Measurements from ENCODE around the gene SYT10. TPM values are rescaled to one million over a fixed set of nuclear protein-coding genes. Genes with fewer than 3 reads are reported as not detected.
"Not testable (repeated sequence)": the region's sequence is repeated elsewhere in the genome, so short reads cannot be mapped to it uniquely, and the experiment has no call there.

Gene SYT10, protein sequence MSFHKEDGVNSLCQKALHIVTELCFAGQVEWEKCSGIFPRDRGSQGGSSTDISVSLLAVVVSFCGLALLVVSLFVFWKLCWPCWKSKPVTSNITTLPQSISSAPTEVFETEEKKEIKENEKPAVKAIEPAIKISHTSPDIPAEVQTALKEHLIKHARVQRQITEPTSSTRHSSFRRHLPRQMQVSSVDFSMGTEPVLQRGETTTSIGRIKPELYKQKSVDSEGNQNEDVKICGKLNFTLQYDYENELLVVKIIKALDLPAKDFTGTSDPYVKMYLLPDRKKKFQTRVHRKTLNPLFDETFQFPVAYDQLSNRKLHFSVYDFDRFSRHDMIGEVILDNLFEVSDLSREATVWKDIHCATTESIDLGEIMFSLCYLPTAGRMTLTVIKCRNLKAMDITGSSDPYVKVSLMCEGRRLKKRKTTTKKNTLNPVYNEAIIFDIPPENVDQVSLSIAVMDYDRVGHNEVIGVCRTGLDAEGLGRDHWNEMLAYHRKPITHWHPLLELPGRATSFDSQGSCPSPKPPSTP
- total RNA-seq, result 6.9 TPM

DNA sequence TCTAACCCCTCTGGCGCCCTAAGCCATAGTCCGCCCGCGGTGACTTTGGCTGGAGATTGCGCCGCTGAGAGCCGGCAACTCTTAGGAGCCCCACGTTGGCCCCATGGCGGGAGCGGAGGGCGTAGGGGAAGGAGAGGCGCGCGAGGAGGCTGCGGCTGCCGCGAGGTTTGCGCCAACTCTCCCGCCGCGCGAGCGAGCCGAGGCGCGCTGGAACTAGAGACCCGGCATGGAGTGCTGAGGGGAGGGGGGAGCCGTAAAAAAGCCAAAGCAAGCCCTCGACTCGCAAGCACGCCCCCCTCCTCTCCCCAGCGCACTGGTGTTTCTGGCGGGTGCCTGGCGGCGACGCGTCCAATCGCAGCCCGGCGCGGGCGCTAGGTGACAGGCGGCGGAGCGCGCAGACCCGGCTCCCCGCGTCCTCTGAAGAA, at the start of gene SYT10:
Gene SYT10, minus strand, starts transcription at position 233 of the 425 bp plus-strand sequence. CDS start 297 bp downstream, outside the sequence.
- FAIRE-seq (no peak), DNase-seq (ENCODE audit: low spot score in 2 of 2) (peak in 1 of 2 donors; percentile 30)

DNA sequence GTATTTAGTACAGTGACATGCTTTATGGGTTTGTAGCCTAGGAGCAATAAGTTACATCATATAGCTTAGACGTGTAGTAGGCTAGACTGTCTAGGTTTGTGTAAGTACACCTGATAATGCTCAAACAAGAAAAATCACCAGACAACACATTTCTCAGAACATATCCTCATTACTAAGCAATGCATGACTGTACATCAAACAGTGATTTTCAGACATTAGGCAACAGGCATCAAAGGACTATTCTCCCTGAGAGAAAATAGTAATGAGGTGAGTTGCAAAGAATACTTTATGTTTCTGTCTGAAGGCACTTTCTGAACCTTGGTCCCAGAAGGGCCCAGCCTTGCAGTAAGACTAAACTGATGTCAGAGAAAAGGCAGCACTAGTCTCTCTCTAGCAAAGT, 48.4 kb upstream of the SYT10 start:
- DNase-seq (ENCODE audit: low spot score in 2 of 2) (no peak), FAIRE-seq (no peak)

- FAIRE-seq (no peak), DNase-seq (ENCODE audit: low spot score in 2 of 2) (no peak)
Measured at GRCh38 chr12:33486058-33486457, 46.4 kb upstream of the SYT10 start.

DNA sequence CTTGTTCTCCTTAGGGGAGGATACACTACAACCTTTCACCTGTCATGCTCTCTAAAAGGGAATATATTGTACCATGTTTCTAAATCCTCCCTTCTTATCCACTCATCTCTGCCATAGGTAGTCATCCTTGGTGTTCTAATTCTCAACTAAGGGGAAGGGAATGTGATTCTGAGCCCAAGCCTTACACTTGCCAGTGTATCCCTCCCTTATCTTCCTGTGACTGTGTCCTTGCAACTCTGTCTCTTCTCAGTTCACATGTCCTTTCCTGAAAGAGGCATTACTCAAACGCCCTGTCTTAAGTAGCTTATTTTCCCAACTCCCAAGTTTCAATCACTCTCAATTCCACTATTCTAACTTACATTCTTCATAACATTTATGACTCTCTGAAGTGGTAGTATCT, 44.5 kb upstream of the SYT10 start:
- FAIRE-seq, result no peak
- DNase-seq (ENCODE audit: low spot score in 2 of 2), result no peak

DNA sequence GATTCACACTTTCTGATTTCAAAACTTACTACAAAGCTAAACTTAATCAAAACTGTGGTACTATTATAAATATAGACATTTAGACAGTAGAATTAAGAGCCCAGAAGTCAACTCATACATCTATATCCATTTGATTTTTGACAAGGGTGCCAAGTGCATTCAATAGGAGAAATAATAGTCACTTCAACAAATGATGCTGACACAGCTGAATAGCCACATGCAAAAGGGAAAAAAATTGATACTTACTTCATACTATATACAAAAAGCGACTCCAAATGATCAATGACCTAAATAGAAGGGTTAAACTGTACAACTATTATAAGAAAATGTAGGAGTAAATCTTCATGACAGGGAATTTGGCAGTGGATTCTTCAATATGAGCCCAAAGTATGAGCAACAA, 40.7 kb upstream of the SYT10 start:
- FAIRE-seq (no peak), DNase-seq (ENCODE audit: low spot score in 2 of 2) (no peak)

DNA sequence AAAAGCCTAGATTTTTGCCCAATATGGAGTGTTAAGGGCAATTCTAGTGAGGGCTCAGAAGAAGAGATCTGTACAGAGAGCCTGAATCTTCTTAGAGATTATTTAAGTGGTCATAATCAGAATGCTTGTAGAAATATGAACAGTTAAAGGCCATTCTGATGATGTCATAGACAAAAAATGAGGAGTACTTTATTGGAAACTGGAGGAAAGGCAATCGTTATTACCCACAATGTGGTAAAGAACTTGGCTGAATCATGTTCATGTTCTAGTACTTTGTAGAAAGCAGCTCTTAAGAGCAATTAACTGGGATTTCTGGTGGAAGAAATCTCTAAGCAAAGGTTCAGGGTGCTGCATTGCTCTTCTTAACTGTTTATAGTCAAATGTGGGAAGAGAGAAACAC, 36.4 kb upstream of the SYT10 start:
- DNase-seq (ENCODE audit: low spot score in 2 of 2), result no peak
- no peak for FAIRE-seq

GRCh38 chr12:33472299-33472698, 32.7 kb upstream of the SYT10 start:
- FAIRE-seq, result no peak

GRCh38 chr12:33455096-33455495, 15.5 kb upstream of the SYT10 start:
- no peak for FAIRE-seq
- no peak for DNase-seq (ENCODE audit: low spot score in 2 of 2)

More at GRCh38 chr12:33472299-33472698, 32.7 kb upstream of the SYT10 start:
- DNase-seq (ENCODE audit: low spot score in 2 of 2), result no peak

DNA sequence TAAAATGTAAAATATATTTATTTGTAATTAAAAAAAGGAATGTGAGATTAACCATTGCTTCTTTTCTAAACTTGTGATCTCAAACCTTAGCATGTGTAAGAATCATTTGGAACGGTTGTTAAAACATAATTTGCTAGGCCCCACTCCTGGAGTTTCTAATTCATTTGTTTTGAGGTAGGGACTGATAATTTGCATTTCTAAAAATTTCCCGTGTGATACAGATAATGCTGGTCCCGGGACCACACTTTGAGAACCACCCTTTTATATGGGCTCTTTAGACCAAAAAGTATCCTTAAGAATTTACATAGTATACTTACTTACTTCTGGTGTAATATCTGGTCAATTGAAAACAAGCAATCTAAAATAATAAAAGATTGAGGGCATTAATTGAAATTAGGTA, 10.9 kb upstream of the SYT10 start:
- no peak for FAIRE-seq
- no peak for DNase-seq (ENCODE audit: low spot score in 2 of 2)

DNA sequence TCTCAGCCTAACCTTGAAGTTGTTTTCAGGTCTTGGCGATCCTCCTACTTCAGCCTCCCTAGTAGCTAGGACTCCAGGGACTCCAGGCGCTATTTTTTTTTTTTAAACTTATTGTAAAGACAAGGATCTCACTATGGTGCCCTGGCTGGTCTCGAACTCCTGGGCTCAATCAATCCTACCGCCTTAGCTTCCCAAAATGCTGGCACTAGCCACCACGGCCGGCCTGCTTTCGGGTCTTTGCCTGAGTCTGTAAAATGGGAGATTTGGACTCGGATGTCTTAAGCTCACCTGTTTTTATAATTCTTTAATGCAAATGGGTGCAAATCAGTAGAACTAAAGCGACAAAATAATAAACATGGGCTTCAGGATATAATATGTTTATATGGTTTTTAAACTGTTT, 858 bp upstream of the SYT10 start:
- FAIRE-seq, result no peak
- no peak for DNase-seq (ENCODE audit: low spot score in 2 of 2)

GRCh38 chr12:33438851-33439586, 600 bp downstream of the SYT10 start:
- no peak for FAIRE-seq
- peak; percentile 25 to 35 for DNase-seq (ENCODE audit: low spot score in 2 of 2)

DNA sequence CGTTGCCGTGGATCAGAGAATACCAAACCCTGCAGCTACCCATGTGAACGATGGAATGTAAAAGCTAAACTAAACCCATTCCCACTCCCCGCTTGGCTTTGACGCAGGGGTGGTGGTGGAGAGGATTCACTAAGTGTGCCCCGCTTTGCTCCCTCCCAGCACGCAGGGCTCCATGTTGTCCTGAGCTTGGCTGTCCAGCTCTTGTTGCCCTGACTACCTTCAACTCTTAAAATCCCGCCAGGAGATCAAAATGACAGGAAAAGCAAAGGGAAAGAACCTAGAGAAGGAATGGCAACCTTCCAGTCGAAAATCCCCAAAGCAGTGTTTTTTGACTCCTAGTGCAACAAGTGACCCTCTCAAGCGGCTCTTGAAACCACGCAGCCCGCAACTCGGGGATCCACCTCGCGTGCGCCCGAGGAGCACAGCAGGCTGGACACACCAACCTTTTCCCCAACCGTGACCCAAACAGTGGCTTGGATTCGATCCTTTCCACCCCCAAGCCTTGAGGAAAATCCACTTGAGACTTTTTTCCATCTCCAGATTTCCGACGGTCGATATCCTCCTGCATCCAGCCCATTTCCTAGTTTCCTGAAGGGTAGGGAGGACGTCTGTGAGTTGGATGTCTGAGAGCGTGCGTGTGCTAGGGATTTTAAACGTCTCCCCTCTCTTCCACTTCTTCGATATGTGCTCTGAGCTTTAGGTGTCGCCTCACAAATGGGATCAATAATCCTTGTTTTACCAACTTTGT, 1.4 kb downstream of the SYT10 start:
- FAIRE-seq, result no peak
- no peak for DNase-seq (ENCODE audit: low spot score in 2 of 2)

GRCh38 chr12:33437598-33437997, 2.0 kb downstream of the SYT10 start:
- DNase-seq (ENCODE audit: low spot score in 2 of 2) (no peak), FAIRE-seq (no peak)

- no peak for FAIRE-seq
- no peak for DNase-seq (ENCODE audit: low spot score in 2 of 2)
Measured at GRCh38 chr12:33432992-33433391, 6.6 kb downstream of the SYT10 start.

DNA sequence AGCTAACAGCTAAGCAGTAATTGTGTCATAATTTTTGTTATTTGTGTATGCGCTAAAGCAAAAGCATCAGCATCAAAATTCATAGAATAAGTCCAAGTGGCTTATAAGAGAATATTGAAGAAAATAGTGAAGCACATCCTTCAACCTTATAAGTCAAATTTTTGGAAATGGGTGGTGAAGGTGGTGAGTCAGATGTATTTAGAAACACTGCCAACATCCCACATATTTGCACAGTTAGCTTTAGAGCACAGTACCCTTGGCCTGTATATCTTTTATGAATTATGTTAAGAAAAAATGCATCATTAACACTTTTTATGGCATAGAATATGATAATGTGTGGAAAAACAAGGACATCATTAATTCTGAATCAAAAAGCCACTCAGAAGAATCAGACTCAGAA, 8.0 kb downstream of the SYT10 start:
- FAIRE-seq, result no peak

DNA sequence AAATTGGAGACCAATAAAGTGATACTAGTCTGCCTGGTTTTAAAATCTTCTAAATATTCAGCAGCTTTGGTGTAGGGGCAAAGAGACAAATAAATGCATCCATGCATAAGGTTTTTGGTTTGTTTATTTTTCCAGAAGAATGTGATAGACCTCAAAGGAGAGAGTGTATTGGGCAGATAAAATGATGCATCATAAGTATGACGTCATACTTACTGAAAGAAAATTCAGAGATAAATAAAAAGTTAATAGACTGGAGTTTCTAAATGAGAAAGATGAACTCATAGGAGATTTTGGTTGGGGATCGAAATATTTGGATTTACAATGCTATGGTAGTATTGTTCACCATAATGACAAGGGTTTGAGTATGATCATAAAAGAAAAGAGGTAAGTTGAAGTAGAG, 10.2 kb downstream of the SYT10 start:
- no peak for FAIRE-seq

More for the DNA sequence above, 8.0 kb downstream of the SYT10 start:
- DNase-seq (ENCODE audit: low spot score in 2 of 2), result no peak

DNA sequence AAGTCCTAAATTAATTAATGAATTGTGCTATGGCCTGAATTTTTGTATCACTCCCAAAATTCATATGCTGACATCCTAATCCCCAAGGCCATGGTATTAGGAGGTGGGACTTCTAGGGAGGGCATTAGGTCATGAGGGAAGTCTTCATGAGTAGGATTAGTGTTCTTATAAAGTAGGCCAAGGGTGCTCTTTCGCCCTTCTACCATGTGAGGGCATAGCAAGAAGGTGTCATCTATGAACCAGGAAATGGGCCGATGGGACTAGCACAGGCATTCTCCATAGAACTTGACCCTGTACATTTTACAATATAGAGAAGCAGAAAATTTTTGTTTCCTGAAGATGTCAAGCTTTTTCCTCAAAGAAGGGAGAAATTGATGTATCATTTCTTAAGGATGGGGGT, 12.5 kb downstream of the SYT10 start:
- FAIRE-seq, result no peak
- DNase-seq (ENCODE audit: low spot score in 2 of 2), result no peak

More for the DNA sequence above, 10.2 kb downstream of the SYT10 start:
- no peak for DNase-seq (ENCODE audit: low spot score in 2 of 2)

- no peak for FAIRE-seq
- no peak for DNase-seq (ENCODE audit: low spot score in 2 of 2)
Measured at GRCh38 chr12:33423706-33424105, 15.9 kb downstream of the SYT10 start.

GRCh38 chr12:33412410-33412809, 27.2 kb downstream of the SYT10 start:
- not testable (repeated sequence) for FAIRE-seq

GRCh38 chr12:33383503-33383902, 56.1 kb downstream of the SYT10 start:
- DNase-seq (ENCODE audit: low spot score in 2 of 2) (no peak), FAIRE-seq (no peak)

More at GRCh38 chr12:33412410-33412809, 27.2 kb downstream of the SYT10 start:
- not testable (repeated sequence) for DNase-seq (ENCODE audit: low spot score in 2 of 2)

GRCh38 chr12:33376153-33376552, 63.5 kb downstream of the SYT10 start:
- DNase-seq (ENCODE audit: low spot score in 2 of 2) (no peak), FAIRE-seq (no peak)
